PFSK-1 (cell line): ENCODE measurements around the gene TMEM63C.

Experiments used
- FOXP2 ChIP-seq: optimal IDR thresholded peaks from 2 replicates; pipeline ENCODE3; 2011; ENCODE audit warnings: borderline replicate concordance, control low read depth, inconsistent platforms; ENCODE audit not compliant: insufficient read depth; ENCODE audit errors: extremely low read length, extremely low read depth
- POLR2AphosphoS5 ChIP-seq: IDR thresholded peaks from 2 replicates; pipeline ENCODE4 v1.6.1; 2012; ENCODE audit warnings: low read depth, mild to moderate bottlenecking, control low read depth, low read length, moderate library complexity
- SIN3A ChIP-seq: IDR thresholded peaks from 2 replicates; pipeline ENCODE4 v1.6.1; 2012; ENCODE audit warnings: mild to moderate bottlenecking, low read length, moderate library complexity, borderline replicate concordance; ENCODE audit not compliant: insufficient read depth
- TAF1 ChIP-seq: IDR thresholded peaks from 2 replicates; pipeline ENCODE4 v1.6.1; 2012; ENCODE audit warnings: low read length, control low read depth, borderline replicate concordance; ENCODE audit not compliant: insufficient read depth
- TF ChIP-seq, protein P1 (sequence below), 2 experiments: IDR thresholded peaks; 2 replicates each; pipeline versions ENCODE4 v1.6.1 to v1.8.0; 2011 to 2012; ENCODE audit warnings: low read depth in 2 of 2, low read length in 2 of 2, control low read depth in 1 of 2, inconsistent platforms in 1 of 2, mild to moderate bottlenecking in 1 of 2, moderate library complexity in 1 of 2; ENCODE audit not compliant: insufficient read depth in 1 of 2

DNA sequence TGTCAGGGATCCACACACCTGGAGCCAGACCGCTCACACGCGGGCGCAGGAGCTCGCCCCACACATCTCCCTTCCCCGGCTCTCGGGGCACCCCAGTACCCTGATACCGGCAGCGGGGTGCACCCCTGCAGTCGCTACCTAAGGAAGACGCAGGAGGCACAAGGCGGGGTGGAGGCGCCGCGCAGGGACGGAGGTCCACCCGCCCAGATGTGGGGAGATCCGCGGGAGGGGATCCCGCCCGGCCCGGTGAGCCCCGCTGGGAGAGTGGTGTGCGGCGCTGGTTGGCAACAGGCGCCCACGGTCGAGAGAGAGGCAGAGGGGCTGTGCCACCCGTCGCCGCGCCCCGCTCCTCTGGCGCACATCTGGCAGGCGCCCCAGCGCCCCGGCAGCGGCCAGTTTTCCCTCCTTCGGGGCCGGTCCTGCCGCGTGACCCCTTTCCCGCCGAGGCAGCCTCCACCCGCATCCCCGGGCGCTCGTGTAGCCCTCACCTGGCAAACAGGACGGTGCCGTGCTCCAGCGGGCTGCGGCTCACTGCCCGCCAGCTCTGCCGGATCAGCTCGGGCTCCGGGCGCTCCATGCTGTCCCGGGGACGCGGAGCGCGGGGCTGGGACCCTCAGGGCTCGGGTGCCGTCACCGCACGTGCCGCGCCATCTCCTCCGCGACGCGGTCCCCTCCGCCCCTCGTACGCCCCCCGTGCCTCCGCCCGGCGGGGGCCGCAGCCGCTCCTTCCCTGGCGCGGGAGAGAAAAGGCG, 88.9 kb downstream of the TMEM63C start:
- TF ChIP-seq POLR2AphosphoS5 = no peak
- TF ChIP-seq TAF1 = no peak
- TF ChIP-seq, protein P1, sequence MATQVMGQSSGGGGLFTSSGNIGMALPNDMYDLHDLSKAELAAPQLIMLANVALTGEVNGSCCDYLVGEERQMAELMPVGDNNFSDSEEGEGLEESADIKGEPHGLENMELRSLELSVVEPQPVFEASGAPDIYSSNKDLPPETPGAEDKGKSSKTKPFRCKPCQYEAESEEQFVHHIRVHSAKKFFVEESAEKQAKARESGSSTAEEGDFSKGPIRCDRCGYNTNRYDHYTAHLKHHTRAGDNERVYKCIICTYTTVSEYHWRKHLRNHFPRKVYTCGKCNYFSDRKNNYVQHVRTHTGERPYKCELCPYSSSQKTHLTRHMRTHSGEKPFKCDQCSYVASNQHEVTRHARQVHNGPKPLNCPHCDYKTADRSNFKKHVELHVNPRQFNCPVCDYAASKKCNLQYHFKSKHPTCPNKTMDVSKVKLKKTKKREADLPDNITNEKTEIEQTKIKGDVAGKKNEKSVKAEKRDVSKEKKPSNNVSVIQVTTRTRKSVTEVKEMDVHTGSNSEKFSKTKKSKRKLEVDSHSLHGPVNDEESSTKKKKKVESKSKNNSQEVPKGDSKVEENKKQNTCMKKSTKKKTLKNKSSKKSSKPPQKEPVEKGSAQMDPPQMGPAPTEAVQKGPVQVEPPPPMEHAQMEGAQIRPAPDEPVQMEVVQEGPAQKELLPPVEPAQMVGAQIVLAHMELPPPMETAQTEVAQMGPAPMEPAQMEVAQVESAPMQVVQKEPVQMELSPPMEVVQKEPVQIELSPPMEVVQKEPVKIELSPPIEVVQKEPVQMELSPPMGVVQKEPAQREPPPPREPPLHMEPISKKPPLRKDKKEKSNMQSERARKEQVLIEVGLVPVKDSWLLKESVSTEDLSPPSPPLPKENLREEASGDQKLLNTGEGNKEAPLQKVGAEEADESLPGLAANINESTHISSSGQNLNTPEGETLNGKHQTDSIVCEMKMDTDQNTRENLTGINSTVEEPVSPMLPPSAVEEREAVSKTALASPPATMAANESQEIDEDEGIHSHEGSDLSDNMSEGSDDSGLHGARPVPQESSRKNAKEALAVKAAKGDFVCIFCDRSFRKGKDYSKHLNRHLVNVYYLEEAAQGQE (IDR thresholded peaks at IDR 0.05; ENCODE audit: insufficient read depth in 1 of 2, low read depth in 2 of 2, low read length in 2 of 2) = no peak
- no peak for TF ChIP-seq SIN3A
- TF ChIP-seq FOXP2 = no peak
